K562 (cell line): Measurements from ENCODE around the gene DOCK4. TPM values are rescaled to one million over a fixed set of nuclear protein-coding genes. Genes with fewer than 3 reads are reported as not detected.

ENCODE experiments used
- ATF3 ChIP-seq, 2 experiments: fragments of 450-650 bp in 1 of 2; sonication (generic) in 1 of 2; formaldehyde crosslinking in 1 of 2; IDR thresholded peaks in 1 of 2; conservative IDR thresholded peaks in 1 of 2; 2 replicates each; pipeline versions ENCODE4 v1.6.1 to v1.8.1; 2016 to 2023; ENCODE audit warnings: mild to moderate bottlenecking in 2 of 2, moderate library complexity in 2 of 2, inconsistent platforms in 1 of 2, missing genetic modification reagents in 1 of 2
- ELK1 ChIP-seq: sonication (generic); formaldehyde crosslinking; IDR thresholded peaks from 2 replicates; pipeline ENCODE4 v1.8.1; 2022; ENCODE audit warnings: missing genetic modification reagents
- FOXA1 ChIP-seq: fragments of 450-650 bp; IDR thresholded peaks from 2 replicates; pipeline ENCODE4 v1.6.1; 2016; ENCODE audit warnings: mild to moderate bottlenecking, borderline replicate concordance
- GTF2E2 ChIP-seq: fragments of 200-800 bp; sonication (Bioruptor generic); IDR thresholded peaks from 2 replicates; pipeline ENCODE4 v1.6.1; 2016; ENCODE audit warnings: missing genetic modification characterization, missing compliant biosample characterization
- MAZ ChIP-seq, 2 experiments: fragments of 450-650 bp in 1 of 2; sonication (generic) in 1 of 2; formaldehyde crosslinking; IDR thresholded peaks in 1 of 2; conservative IDR thresholded peaks in 1 of 2; 2 replicates each; pipeline versions ENCODE4 v1.4.0 to v1.5.0; 2020; ENCODE audit warnings: mild to moderate bottlenecking in 1 of 2, missing genetic modification reagents in 1 of 2
- MGA ChIP-seq: fragments of 450-650 bp; IDR thresholded peaks from 2 replicates; pipeline ENCODE4 v1.6.1; 2016; ENCODE audit warnings: mild to moderate bottlenecking, moderate library complexity
- NFIC ChIP-seq: fragments of 450-650 bp; IDR thresholded peaks from 2 replicates; pipeline ENCODE4 v1.6.1; 2017; ENCODE audit warnings: mild to moderate bottlenecking, inconsistent platforms
- STAT6 ChIP-seq: sonication (generic); formaldehyde crosslinking; IDR thresholded peaks from 2 replicates; pipeline ENCODE4 v1.8.1; 2023; ENCODE audit warnings: mild to moderate bottlenecking, missing genetic modification reagents
- ZNF384 ChIP-seq: IDR thresholded peaks from 2 replicates; pipeline ENCODE4 v1.6.1; 2012; ENCODE audit warnings: low read depth, low read length, improper control_type of control experiment
- ZNF644 ChIP-seq: fragments of 200-800 bp; sonication (Bioruptor generic); IDR thresholded peaks from 2 replicates; pipeline ENCODE4 v1.6.1; 2016; ENCODE audit warnings: low read depth, missing genetic modification characterization, missing compliant biosample characterization
- polyA plus RNA-seq, 8 experiments: library from polyadenylated mRNA; depleted of rRNA in 4 of 8; stranded (reverse) in 5 of 8; unstranded in 3 of 8; fragments of >200 nt; fragmentation: Nextera tagmentation in 2 of 8; fragmentation: Illumina TruSeq in 1 of 8; extraction: Ambion mirVana in 2 of 8; extraction: Trizol in 1 of 8; gene quantifications; 2 replicates each; pipeline versions ENCODE4 v1.2.1 to v1.2.3, GENCODE V29; 2011 to 2014; ENCODE audit warnings: inconsistent platforms in 1 of 8, missing spikeins in 1 of 8
- total RNA-seq, 7 experiments: library from RNA; depleted of rRNA in 6 of 7; stranded (reverse); fragments of >200 nt in 6 of 7; fragmentation: Illumina TruSeq in 2 of 7; extraction: Trizol in 2 of 7; gene quantifications; 2 replicates each; pipeline versions ENCODE4 v1.2.1 to v1.2.3, GENCODE V29; 2011 to 2021; ENCODE audit warnings: low replicate concordance in 1 of 7

The DOCK4 gene
- total and polyA plus RNA-seq, 9 of the 15 experiments (the other 6 are each of a cell fraction or from before 2014, with no cell fraction given) = 0.42 to 5.7 (median 2.3) TPM

- TF ChIP-seq ATF3 (IDR thresholded peaks at IDR 0.05) = no peak
- no peak for TF ChIP-seq ATF3 (CRISPR knock-in tag; conservative IDR thresholded peaks at IDR 0.05)
- no peak for TF ChIP-seq FOXA1
- TF ChIP-seq ZNF644 (tag) = no peak
- TF ChIP-seq MAZ (CRISPR knock-in tag; conservative IDR thresholded peaks at IDR 0.05 in 1 of 2, IDR thresholded peaks at IDR 0.05 in 1 of 2) = no peak
- TF ChIP-seq NFIC = peak; percentile 70
- no peak for TF ChIP-seq STAT6 (CRISPR knock-in tag)
- TF ChIP-seq GTF2E2 = no peak
- no peak for TF ChIP-seq MGA
- no peak for TF ChIP-seq ELK1 (CRISPR knock-in tag)
- TF ChIP-seq ZNF384 = no peak
These were observed 133.5 kb downstream of the DOCK4 start (continued) for GRCh38 chr7:112072541-112073245.
